Stomach (tissue), 4 donors: ENCODE results near the gene KIFC3.

Experiments
- POLR2A ChIP-seq, 4 donors: fragments of 450-650 bp; IDR thresholded peaks; one replicate each; pipeline ENCODE4 v1.6.1; 2016; ENCODE audit warnings: antibody characterized with exemption in 4 of 4, control low read depth in 2 of 4, mild to moderate bottlenecking in 1 of 4, moderate library complexity in 1 of 4
- POLR2AphosphoS5 ChIP-seq, 3 donors: sonication (generic); formaldehyde crosslinking; IDR thresholded peaks; one replicate each; pipeline ENCODE4 v1.6.1; 2016; ENCODE audit warnings: antibody characterized with exemption in 3 of 3
- TF ChIP-seq, protein P1 (sequence below), 7 experiments: fragments of 450-650 bp in 4 of 7; fragments of 200-600 bp in 3 of 7; sonication (generic) in 3 of 7; IDR thresholded peaks; one replicate each; pipeline ENCODE4 v1.5.1; 2016 to 2019; ENCODE audit warnings: antibody characterized with exemption in 7 of 7, control low read depth in 2 of 7, mild to moderate bottlenecking in 1 of 7

GRCh38 chr16:57729182-57729484 lies 73.2 kb downstream of the KIFC3 start:
- TF ChIP-seq POLR2AphosphoS5 (IDR thresholded peaks at IDR 0.05) = no peak
- TF ChIP-seq, protein P1, sequence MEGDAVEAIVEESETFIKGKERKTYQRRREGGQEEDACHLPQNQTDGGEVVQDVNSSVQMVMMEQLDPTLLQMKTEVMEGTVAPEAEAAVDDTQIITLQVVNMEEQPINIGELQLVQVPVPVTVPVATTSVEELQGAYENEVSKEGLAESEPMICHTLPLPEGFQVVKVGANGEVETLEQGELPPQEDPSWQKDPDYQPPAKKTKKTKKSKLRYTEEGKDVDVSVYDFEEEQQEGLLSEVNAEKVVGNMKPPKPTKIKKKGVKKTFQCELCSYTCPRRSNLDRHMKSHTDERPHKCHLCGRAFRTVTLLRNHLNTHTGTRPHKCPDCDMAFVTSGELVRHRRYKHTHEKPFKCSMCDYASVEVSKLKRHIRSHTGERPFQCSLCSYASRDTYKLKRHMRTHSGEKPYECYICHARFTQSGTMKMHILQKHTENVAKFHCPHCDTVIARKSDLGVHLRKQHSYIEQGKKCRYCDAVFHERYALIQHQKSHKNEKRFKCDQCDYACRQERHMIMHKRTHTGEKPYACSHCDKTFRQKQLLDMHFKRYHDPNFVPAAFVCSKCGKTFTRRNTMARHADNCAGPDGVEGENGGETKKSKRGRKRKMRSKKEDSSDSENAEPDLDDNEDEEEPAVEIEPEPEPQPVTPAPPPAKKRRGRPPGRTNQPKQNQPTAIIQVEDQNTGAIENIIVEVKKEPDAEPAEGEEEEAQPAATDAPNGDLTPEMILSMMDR (IDR thresholded peaks at IDR 0.05) = no peak
- TF ChIP-seq POLR2A (IDR thresholded peaks at IDR 0.05) = no peak
